Measurements from ENCODE around the gene INCENP.

DNA sequence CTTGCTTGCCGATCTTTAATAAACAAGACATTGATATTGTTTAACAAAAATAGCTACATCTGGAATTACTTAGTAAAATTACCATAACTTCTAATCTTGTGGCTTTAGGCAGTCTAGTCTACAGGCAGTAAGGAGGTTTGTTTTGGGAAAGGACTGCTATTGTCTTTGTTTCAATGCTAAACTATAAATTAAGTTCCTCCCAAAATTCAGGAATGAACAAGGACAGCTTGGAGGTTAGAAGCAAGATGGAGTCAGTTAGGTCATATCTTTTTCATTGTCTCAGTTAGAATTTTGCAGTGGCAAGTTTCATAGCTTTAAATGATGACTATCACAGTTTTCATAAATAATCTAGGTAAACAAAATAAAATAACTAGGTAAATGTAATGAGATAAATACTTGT lies 36.1 kb upstream of the INCENP start:
- TF ChIP-seq, protein P1, sequence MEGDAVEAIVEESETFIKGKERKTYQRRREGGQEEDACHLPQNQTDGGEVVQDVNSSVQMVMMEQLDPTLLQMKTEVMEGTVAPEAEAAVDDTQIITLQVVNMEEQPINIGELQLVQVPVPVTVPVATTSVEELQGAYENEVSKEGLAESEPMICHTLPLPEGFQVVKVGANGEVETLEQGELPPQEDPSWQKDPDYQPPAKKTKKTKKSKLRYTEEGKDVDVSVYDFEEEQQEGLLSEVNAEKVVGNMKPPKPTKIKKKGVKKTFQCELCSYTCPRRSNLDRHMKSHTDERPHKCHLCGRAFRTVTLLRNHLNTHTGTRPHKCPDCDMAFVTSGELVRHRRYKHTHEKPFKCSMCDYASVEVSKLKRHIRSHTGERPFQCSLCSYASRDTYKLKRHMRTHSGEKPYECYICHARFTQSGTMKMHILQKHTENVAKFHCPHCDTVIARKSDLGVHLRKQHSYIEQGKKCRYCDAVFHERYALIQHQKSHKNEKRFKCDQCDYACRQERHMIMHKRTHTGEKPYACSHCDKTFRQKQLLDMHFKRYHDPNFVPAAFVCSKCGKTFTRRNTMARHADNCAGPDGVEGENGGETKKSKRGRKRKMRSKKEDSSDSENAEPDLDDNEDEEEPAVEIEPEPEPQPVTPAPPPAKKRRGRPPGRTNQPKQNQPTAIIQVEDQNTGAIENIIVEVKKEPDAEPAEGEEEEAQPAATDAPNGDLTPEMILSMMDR (IDR thresholded peaks at IDR 0.05; ENCODE audit: borderline replicate concordance, extremely low read depth, low read length, poor library complexity, severe bottlenecking): no peak
- no peak for TF ChIP-seq EZH2 (IDR thresholded peaks at IDR 0.05; ENCODE audit: borderline replicate concordance, low read depth, low read length, severe bottlenecking)
